Subcutaneous preadipocyte (primary cell): ENCODE measurements around the gene EGF. TPM values are rescaled to one million over a fixed set of nuclear protein-coding genes. Genes with fewer than 3 reads are reported as not detected.

Source experiments
- small RNA-seq: library from RNA; depleted of rRNA; stranded (forward); fragments of <200 nt; gene quantifications from one replicate; pipeline ENCODE3, GENCODE V24; 2012
- total RNA-seq: library from RNA; depleted of rRNA; stranded (reverse); fragments of >200 nt; gene quantifications from 2 replicates; pipeline ENCODE4 v1.2.3, GENCODE V29; 2012

EGF gene
- 0.20 and 0.73 TPM in 2 replicates for total RNA-seq

DNA sequence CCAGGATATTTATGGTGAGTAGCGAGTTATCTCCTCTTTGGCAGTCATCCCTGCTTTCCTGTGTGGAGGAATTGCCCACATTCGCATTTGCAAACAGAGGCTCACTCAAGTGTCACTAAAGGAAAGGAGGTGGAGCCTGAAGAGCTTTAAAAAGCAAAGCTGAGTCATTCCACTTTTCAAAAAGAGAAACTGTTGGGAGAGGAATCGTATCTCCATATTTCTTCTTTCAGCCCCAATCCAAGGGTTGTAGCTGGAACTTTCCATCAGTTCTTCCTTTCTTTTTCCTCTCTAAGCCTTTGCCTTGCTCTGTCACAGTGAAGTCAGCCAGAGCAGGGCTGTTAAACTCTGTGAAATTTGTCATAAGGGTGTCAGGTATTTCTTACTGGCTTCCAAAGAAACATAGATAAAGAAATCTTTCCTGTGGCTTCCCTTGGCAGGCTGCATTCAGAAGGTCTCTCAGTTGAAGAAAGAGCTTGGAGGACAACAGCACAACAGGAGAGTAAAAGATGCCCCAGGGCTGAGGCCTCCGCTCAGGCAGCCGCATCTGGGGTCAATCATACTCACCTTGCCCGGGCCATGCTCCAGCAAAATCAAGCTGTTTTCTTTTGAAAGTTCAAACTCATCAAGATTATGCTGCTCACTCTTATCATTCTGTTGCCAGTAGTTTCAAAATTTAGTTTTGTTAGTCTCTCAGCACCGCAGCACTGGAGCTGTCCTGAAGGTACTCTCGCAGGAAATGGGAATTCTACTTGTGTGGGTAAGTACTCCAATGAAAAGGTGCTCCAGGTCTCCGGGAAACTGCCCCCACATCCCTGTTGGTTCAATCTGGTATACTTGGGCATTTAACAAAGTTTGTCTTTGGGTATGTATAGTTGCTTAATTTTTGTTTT is at the start of gene EGF:
TSS of gene EGF (plus strand) at position 178 of the 890 bp plus-strand sequence. CDS start at position 631, 453 bp downstream.

Small RNA genes lying within 50 kb of the gene (small RNA-seq; reads per million reads assigned to genes)
- gene RNU6-35P: 12.4 reads per million, percentile 96 among the genes with 10 or more reads in this experiment

Other genes starting within 250 kb of the EGF start
- gene CASP6, start 209.4 kb upstream of the EGF start, total RNA-seq: 8.8 and 12.7 TPM in 2 replicates
- 12.9 and 13.9 TPM in 2 replicates for gene PLA2G12A, start 182.8 kb upstream of the EGF start, total RNA-seq
- 0.73 TPM in 1 of 2 replicates, not detected in the other for gene CFI, start 110.9 kb upstream of the EGF start, total RNA-seq
- 2.6 and 3.9 TPM in 2 replicates for gene GAR1, start 97.1 kb upstream of the EGF start, total RNA-seq
- gene RRH, start 84.9 kb upstream of the EGF start, total RNA-seq: not detected in 2 replicates
- under 0.01 TPM in 2 replicates for gene LRIT3, start 64.8 kb upstream of the EGF start, total RNA-seq